ENCODE measurements around the gene KCNF1. TPM values are rescaled to one million over a fixed set of nuclear protein-coding genes. Genes with fewer than 3 reads are reported as not detected.

KCNF1 gene
- total and polyA plus RNA-seq, 4 donors: 0.09 TPM; not detected in 3

DNA sequence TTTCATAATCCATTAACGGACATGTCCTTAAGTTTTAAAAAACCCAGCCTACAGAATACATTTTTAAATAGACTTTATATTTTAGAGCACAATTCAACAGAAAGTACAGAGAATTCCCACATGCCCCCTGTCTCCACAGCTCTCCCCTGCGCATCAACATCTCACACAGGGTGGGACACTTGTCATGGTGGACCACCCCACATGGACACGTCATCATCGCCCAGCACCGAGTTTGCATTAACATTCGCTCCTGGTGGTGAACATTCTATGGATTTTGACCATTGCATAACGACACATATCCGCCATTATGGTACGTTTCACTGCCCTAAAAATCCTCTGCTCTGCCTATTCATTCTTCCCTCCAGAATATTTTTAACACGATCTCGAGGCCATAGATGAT lies 1.1 kb upstream of the KCNF1 start:
- Histone ChIP-seq H3K36me3 (ENCODE audit: control insufficient read depth in 4 of 4, insufficient read depth in 3 of 4, low read depth in 1 of 4, low read length in 3 of 4) (no peaks in the 10 kb centered on the region), H3K27me3 (ENCODE audit: control insufficient read depth in 4 of 4, insufficient read depth in 4 of 4, low read length in 3 of 4) (peaks cover 0 to 8% (median 3%) of the 10 kb centered on the region in 4 donors), H3K9me3 (ENCODE audit: control insufficient read depth in 4 of 4, low read length in 3 of 4) (no peaks in the 10 kb centered on the region), H3K4me1 (ENCODE audit: control insufficient read depth in 4 of 4, insufficient read depth in 4 of 4, low read length in 3 of 4) (peaks cover 0 to 7% (median 2%) of the 10 kb centered on the region in 4 donors), H3K27ac (ENCODE audit: low read depth in 1 of 2, low read length in 2 of 2) (no peak overlapping the region), H3K4me3 (ENCODE audit: low read depth in 1 of 3, low read length in 3 of 3) (no peak overlapping the region), H3K9ac (ENCODE audit: low read depth in 1 of 2, low read length in 2 of 2) (no peak overlapping the region)
- 83% methylated on average over 11 of the region's 11 CpGs for WGBS
- TF ChIP-seq NR2F2 (IDR thresholded peaks at IDR 0.05) (no peak), YY1 (IDR thresholded peaks at IDR 0.05) (no peak), GABPA (IDR thresholded peaks at IDR 0.05 in 1 of 2, conservative IDR thresholded peaks at IDR 0.05 in 1 of 2) (no peak), HNF4G (IDR thresholded peaks at IDR 0.05) (no peak), HNF4A (conservative IDR thresholded peaks at IDR 0.05) (no peak), FOXA2 (IDR thresholded peaks at IDR 0.05) (no peak), FOXA1 (IDR thresholded peaks at IDR 0.05) (no peak)
- TF ChIP-seq, protein P1, sequence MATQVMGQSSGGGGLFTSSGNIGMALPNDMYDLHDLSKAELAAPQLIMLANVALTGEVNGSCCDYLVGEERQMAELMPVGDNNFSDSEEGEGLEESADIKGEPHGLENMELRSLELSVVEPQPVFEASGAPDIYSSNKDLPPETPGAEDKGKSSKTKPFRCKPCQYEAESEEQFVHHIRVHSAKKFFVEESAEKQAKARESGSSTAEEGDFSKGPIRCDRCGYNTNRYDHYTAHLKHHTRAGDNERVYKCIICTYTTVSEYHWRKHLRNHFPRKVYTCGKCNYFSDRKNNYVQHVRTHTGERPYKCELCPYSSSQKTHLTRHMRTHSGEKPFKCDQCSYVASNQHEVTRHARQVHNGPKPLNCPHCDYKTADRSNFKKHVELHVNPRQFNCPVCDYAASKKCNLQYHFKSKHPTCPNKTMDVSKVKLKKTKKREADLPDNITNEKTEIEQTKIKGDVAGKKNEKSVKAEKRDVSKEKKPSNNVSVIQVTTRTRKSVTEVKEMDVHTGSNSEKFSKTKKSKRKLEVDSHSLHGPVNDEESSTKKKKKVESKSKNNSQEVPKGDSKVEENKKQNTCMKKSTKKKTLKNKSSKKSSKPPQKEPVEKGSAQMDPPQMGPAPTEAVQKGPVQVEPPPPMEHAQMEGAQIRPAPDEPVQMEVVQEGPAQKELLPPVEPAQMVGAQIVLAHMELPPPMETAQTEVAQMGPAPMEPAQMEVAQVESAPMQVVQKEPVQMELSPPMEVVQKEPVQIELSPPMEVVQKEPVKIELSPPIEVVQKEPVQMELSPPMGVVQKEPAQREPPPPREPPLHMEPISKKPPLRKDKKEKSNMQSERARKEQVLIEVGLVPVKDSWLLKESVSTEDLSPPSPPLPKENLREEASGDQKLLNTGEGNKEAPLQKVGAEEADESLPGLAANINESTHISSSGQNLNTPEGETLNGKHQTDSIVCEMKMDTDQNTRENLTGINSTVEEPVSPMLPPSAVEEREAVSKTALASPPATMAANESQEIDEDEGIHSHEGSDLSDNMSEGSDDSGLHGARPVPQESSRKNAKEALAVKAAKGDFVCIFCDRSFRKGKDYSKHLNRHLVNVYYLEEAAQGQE (IDR thresholded peaks at IDR 0.05): no peak
- TF ChIP-seq, protein P2, sequence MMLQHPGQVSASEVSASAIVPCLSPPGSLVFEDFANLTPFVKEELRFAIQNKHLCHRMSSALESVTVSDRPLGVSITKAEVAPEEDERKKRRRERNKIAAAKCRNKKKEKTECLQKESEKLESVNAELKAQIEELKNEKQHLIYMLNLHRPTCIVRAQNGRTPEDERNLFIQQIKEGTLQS (IDR thresholded peaks at IDR 0.05): no peak
- TF ChIP-seq, protein P3, sequence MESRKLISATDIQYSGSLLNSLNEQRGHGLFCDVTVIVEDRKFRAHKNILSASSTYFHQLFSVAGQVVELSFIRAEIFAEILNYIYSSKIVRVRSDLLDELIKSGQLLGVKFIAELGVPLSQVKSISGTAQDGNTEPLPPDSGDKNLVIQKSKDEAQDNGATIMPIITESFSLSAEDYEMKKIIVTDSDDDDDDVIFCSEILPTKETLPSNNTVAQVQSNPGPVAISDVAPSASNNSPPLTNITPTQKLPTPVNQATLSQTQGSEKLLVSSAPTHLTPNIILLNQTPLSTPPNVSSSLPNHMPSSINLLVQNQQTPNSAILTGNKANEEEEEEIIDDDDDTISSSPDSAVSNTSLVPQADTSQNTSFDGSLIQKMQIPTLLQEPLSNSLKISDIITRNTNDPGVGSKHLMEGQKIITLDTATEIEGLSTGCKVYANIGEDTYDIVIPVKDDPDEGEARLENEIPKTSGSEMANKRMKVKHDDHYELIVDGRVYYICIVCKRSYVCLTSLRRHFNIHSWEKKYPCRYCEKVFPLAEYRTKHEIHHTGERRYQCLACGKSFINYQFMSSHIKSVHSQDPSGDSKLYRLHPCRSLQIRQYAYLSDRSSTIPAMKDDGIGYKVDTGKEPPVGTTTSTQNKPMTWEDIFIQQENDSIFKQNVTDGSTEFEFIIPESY (IDR thresholded peaks at IDR 0.05): no peak
- DNase-seq (ENCODE audit: low spot score): no peak

DNA sequence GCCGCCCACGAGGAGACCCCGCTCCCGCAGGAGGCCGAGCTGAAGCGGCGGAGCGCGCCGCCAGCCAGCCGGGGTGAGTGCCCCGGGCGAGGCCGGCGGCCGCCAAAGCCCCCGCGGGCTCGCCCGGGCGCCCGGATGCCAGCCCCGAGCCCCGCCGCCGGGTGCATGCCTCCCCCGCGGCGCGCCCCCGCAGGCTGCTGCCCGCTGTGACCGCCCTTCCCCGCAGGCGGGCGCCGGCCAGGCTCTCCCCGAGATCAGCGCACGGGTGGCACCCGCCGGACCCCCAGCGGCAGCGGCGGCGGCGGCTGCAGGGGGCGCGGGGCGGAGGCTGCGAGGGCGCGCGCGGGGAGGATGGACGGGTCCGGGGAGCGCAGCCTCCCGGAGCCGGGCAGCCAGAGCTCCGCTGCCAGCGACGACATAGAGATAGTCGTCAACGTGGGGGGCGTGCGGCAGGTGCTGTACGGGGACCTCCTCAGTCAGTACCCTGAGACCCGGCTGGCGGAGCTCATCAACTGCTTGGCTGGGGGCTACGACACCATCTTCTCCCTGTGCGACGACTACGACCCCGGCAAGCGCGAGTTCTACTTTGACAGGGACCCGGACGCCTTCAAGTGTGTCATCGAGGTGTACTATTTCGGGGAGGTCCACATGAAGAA lies 470 bp downstream of the KCNF1 start:
- no peak for DNase-seq (ENCODE audit: low spot score)
- no peaks in the 10 kb centered on the region for H3K9me3 ChIP-seq (ENCODE audit: control insufficient read depth in 4 of 4, low read length in 3 of 4)
- H3K36me3 ChIP-seq (ENCODE audit: control insufficient read depth in 4 of 4, insufficient read depth in 3 of 4, low read depth in 1 of 4, low read length in 3 of 4): no peaks in the 10 kb centered on the region
- peaks cover 0 to 7% (median 2%) of the 10 kb centered on the region in 4 donors for H3K4me1 ChIP-seq (ENCODE audit: control insufficient read depth in 4 of 4, insufficient read depth in 4 of 4, low read length in 3 of 4)
- H3K27ac ChIP-seq (ENCODE audit: low read depth in 1 of 2, low read length in 2 of 2): no peak overlapping the region
- peaks cover 0 to 8% (median 3%) of the 10 kb centered on the region in 4 donors for H3K27me3 ChIP-seq (ENCODE audit: control insufficient read depth in 4 of 4, insufficient read depth in 4 of 4, low read length in 3 of 4)
- no peak overlapping the region for H3K9ac ChIP-seq (ENCODE audit: low read depth in 1 of 2, low read length in 2 of 2)
- WGBS: 9% methylated on average over 81 of the region's 81 CpGs
- H3K4me3 ChIP-seq (ENCODE audit: low read depth in 1 of 3, low read length in 3 of 3): peak overlapping the region in 1 of 3 donors; percentile 41
- TF ChIP-seq HNF4A (conservative IDR thresholded peaks at IDR 0.05) (no peak), NR2F2 (IDR thresholded peaks at IDR 0.05) (no peak)

DNA sequence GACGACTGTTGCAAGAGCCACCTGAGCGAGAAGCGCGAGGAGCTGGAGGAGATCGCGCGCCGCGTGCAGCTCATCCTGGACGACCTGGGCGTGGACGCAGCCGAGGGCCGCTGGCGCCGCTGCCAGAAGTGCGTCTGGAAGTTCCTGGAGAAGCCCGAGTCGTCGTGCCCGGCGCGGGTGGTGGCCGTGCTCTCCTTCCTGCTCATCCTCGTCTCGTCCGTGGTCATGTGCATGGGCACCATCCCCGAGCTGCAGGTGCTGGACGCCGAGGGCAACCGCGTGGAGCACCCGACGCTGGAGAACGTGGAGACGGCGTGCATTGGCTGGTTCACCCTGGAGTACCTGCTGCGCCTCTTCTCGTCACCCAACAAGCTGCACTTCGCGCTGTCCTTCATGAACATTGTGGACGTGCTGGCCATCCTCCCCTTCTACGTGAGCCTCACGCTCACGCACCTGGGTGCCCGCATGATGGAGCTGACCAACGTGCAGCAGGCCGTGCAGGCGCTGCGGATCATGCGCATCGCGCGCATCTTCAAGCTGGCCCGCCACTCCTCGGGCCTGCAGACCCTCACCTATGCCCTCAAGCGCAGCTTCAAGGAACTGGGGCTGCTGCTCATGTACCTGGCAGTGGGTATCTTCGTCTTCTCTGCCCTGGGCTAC lies 1.2 kb downstream of the KCNF1 start:
- H3K4me3 ChIP-seq (ENCODE audit: low read depth in 1 of 3, low read length in 3 of 3): no peak overlapping the region
- WGBS: 85% methylated on average over 58 of the region's 58 CpGs
- no peak for DNase-seq (ENCODE audit: low spot score)
- TF ChIP-seq RAD21 (IDR thresholded peaks at IDR 0.05): no peak
- no peak for TF ChIP-seq RXRA (IDR thresholded peaks at IDR 0.05)
- TF ChIP-seq YY1 (IDR thresholded peaks at IDR 0.05): no peak
- TF ChIP-seq, protein P4, sequence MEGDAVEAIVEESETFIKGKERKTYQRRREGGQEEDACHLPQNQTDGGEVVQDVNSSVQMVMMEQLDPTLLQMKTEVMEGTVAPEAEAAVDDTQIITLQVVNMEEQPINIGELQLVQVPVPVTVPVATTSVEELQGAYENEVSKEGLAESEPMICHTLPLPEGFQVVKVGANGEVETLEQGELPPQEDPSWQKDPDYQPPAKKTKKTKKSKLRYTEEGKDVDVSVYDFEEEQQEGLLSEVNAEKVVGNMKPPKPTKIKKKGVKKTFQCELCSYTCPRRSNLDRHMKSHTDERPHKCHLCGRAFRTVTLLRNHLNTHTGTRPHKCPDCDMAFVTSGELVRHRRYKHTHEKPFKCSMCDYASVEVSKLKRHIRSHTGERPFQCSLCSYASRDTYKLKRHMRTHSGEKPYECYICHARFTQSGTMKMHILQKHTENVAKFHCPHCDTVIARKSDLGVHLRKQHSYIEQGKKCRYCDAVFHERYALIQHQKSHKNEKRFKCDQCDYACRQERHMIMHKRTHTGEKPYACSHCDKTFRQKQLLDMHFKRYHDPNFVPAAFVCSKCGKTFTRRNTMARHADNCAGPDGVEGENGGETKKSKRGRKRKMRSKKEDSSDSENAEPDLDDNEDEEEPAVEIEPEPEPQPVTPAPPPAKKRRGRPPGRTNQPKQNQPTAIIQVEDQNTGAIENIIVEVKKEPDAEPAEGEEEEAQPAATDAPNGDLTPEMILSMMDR (IDR thresholded peaks at IDR 0.05; ENCODE audit: low read depth, low read length, missing input control): no peak
- no peak for TF ChIP-seq SP1 (IDR thresholded peaks at IDR 0.05)
- TF ChIP-seq EGR1 (IDR thresholded peaks at IDR 0.05; ENCODE audit: low read depth in 2 of 2): no peak
- TF ChIP-seq NR2F2 (IDR thresholded peaks at IDR 0.05): no peak
- no peak for TF ChIP-seq JUND (IDR thresholded peaks at IDR 0.05)
- TF ChIP-seq, protein P2 (IDR thresholded peaks at IDR 0.05): no peak
- TF ChIP-seq FOXA2 (IDR thresholded peaks at IDR 0.05): no peak

More for the DNA sequence above, 1.2 kb downstream of the KCNF1 start:
- no peak overlapping the region for H3K9ac ChIP-seq (ENCODE audit: low read depth in 1 of 2, low read length in 2 of 2)
- H3K27ac ChIP-seq (ENCODE audit: low read depth in 1 of 2, low read length in 2 of 2): no peak overlapping the region
- H3K4me1 ChIP-seq (ENCODE audit: control insufficient read depth in 4 of 4, insufficient read depth in 4 of 4, low read length in 3 of 4): peaks cover 0 to 7% (median 2%) of the 10 kb centered on the region in 4 donors
- H3K27me3 ChIP-seq (ENCODE audit: control insufficient read depth in 4 of 4, insufficient read depth in 4 of 4, low read length in 3 of 4): peaks cover 0 to 8% (median 3%) of the 10 kb centered on the region in 4 donors
- no peaks in the 10 kb centered on the region for H3K9me3 ChIP-seq (ENCODE audit: control insufficient read depth in 4 of 4, low read length in 3 of 4)
- H3K36me3 ChIP-seq (ENCODE audit: control insufficient read depth in 4 of 4, insufficient read depth in 3 of 4, low read depth in 1 of 4, low read length in 3 of 4): no peaks in the 10 kb centered on the region
